Muscle of back (tissue), 11 donors: ENCODE data around the gene YAP1. TPM values are rescaled to one million over a fixed set of nuclear protein-coding genes. Genes with fewer than 3 reads are reported as not detected.
A peak's percentile ranks its signal among the peaks of the same experiment; 100 is the strongest.

ENCODE experiments used
- DNase-seq, 3 donors: peaks; one replicate each; pipeline versions ENCODE4 v3.0.0 to v3.0.0-alpha.2; 2013
- polyA plus RNA-seq, 10 donors: library from polyadenylated mRNA; unstranded; fragments of 120-200 nt; gene quantifications; one replicate each; pipeline ENCODE4 v1.2.1, GENCODE V29; 2013; ENCODE audit not compliant: insufficient read length in 10 of 10

YAP1 gene
- polyA plus RNA-seq, 10 donors: 64.4 to 99.7 (median 76.7) TPM

DNA sequence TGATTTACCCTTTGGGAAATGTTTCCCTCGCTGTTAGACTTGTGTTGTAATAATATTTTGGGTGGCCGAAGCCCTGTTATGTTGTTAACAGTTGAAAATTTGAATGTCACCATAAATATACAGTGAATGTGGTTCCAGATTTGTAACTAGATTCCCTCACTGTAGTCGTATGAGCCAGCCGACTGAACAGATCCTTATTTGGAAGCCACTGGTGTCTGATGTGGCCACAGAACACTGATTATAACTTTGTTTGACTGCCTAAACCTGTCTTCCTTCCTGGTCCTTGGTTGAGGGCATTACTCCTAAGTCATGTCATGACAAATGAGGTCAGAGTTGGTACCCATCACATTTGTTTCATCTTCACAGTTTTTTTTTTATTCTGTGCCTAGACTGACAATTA, 45.4 kb downstream of the YAP1 start:
- no peak for DNase-seq

DNA sequence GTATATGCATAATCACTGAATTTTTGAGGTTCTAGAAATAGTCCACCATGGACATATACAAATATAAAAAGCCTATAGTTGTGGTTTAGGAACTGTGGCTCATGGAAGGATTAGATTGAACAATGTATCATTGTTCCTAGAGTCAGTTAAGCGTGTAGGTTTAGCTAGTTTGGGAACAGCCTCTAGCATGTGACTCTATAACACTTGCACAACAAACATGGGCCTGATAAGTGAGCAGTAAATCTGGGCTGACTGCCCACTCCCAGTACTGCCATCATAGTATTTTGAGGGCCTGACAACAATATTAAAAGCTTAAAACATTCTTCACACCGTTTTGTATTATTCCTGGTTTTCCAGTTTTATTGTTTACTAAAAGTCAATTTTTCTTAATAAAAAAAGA, 47.0 kb downstream of the YAP1 start:
- peak in 2 of 3 donors; percentile 21 to 29 for DNase-seq

DNA sequence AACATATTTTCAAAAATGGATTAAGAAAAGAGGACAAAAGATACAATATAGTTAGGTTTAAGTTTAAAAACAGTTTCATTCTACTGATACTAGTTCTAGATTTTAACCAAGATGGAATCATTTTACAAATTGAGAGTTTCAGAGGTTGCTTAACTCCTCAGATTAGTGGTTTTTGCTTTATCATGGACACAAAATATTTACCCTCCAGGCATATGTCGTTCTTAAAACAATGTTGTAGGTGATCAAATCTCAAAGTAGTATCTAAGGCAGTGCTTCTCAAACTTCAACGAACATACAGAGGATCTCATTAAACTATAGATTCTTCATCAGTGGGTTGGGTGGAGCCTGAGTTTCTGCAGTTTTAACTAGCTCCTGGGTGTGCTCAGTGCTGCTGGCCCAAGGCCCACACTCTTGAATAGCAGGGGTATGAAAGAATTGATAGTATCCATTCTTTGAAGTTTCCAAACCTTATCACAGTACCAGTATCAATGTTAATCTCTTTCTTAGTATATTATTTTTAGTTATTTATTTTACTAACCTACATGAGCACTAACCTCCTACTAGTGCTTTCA, 48.0 kb downstream of the YAP1 start:
- no peak for DNase-seq

DNA sequence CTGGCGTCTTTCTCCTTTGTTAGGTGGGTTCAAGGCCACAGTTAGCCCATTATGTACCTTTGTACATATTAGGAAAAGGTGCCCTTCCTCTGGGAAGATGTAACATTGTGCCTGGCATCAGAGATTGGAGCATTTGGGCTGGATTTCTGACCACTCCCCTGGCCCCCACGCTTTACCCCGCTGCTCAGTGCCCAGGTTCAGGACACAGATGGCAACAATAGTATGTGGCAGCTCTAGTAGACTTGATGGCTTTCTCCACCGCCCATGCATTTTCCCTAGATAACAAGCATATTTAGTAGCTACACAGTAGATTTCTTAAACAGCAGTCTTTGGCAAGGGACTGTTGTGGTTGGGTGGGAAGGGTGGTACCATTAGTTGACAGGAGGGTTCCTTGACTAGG, 53.1 kb downstream of the YAP1 start:
- no peak for DNase-seq

DNA sequence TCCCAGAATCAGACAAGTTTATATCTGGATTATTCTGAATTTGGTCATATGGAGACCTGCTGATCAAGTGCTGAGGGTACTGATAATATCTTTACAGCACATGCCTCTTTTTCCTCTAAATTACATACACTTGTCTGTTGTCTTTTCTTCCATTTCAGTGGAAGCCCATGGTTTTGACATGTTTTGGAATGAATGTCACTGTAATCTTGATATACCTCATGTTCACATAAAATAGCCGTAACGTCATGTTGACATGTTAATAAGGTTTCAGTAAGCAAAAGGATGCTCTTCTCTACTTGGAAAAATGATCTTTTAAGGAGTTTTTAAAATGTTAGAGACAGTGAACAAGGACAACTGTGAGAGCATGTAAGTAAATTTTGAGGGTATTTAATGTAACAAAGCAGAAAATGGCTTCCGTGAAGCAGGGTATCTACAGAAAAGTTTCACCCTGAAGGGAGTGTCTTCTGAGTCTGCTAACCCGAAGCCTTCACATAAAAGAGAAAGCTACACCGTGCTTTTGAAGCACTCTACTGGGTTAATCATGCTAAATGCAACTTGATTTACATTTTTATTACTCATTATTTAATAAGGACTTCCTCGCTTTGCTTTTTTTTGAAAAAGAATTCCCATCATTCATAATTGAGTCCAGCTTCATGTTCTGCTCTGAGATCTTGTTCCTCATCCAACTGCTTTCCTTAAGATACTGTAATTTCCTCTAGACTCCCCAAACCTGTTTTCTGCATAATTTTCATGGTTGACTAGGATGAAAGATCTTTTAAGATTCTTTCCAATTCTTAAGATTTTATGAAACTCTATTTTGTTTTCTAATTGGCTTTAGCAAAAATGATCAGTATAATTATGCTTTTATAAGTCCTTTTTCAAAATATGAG, 56.2 kb downstream of the YAP1 start:
- no peak for DNase-seq

DNA sequence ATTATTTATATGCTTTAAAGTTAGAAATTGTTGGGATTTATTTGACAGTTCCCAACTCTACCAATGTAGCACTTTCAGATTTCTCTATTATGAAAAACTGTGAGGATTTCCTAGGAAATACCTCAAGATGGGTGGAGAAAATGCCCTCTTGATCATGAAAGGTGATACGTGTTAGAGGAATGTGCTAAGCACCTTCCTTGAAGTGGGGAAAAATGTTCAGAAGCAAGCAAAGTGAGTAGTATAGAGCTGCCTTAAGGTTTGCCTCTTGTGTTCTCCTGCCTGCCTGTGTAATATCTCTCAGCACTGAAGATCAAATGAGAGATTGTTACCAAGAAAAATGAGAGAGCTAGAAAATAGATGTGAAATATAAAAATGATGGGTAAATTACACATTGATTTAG, 58.2 kb downstream of the YAP1 start:
- DNase-seq: no peak

DNA sequence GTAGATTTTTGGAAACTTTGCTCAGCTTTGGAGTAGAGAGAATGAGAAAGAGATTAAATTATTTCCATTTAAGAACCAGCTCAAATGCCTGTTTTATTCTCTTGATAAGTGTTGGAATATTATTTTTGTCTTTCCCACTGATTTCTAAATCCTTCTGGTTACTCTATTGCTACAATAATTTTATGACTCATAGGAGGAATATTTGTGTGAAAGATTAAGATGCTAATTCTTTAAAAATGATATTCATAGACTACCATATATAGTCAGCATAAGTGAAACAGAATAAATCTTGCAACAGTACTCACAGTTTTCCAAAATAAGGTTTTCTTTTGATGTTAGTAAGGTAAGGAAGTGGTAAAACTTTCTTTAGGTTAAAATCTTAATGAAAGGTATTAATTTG, 60.9 kb downstream of the YAP1 start:
- DNase-seq: peak in 1 of 3 donors; percentile 62

DNA sequence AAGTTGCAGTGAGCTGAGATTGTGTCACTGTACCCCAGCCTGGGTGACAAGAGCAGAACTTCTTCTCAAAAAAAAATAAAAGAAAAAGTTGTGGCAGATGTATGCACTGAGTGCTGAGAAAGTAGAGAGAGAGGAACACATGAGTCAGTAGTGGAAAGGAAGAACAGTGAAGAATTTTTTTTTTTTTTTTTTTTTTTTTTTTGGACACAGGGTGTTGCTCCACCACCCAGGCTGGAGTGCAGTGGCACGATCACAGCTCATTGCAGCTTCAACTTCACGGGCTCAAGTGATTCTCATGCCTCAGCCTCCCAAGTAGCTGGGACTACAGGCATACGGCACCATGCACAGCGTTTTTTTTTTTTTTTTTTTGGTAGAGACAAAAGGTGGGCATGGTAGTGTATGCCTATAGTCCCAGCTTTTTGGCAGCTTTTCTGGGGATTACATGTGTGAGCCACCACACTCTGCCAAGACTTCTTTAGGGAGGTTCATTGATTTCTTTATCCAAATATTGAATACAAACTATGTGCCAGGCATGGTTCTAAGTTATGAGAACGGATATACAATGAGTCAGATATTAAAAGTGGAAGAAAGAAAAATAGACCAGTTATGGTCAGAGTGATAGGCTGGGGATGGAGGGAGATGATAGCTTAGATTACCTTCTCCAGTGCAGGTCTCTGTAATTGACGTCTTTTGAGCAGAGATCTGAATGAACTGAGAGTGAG, 62.0 kb downstream of the YAP1 start:
- peak in 1 of 3 donors; percentile 29 for DNase-seq

DNA sequence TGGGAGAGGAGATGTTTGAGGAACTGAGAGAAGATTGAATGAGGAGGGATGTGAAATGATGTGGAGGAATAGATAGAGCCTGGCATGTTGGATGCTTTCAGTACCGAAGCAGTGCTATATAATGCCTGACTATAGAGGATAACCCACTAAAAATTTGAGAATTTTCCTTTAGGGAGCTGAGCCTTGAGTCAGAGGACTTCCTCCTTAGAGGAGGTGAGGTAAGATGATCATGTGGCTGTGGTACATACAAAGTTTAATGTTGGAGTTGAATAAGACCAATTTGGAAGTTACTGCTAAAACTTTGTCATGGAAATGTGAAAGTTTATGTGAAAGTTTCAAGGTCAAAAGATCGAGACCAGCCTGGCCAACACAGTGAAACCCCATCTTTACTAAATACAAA, 66.9 kb downstream of the YAP1 start:
- DNase-seq: no peak

DNA sequence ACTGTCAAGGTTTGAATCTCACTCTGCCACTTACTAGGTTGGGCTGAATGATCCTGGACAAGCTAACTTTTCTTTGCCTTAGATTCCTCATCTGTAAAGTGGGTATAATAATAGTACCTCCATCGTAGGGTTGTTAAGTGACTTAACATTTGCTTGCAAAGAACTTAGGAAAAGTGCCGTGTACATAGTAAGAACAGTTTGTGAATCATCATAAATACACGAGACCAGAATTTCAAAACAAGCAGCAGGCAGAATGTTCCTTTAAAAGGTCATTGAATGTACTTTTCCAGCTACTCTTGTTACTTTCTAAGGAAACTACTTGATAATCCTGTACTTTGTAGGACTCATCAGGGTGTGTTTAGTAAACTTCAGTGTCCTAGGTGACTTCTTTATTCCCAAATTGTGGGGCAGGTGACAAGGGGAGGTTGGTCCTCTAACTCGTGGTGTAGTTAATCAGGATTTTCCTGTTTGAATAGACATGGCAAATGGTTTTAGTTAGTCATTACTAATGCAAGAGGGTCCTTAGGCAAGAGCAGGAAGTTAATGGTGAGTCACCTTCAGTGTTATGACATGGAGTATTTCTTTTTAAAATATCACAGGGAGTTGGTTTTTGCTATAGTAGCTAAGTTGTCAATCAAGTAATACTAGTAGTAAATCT, 67.9 kb downstream of the YAP1 start:
- DNase-seq: peak in 1 of 3 donors; percentile 70

DNA sequence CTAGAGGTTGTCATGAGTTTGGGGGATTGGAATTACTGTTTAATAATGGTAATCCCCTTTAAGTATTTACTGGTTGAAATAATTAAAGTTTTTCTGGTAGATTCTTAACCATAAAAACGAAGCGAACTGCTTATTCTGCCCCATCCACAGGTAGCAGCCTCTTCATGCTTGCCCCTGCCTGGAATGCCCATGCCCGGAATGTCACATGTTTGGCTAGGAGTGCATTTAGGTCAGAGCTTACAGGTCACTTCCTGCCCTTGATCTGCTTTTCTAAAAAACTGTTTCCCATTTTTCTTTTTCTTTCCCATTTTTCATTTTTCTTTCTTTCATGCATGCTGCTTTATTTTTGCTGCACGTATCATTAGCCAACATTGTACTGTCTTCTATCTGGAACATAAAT, 69.1 kb downstream of the YAP1 start:
- no peak for DNase-seq

DNA sequence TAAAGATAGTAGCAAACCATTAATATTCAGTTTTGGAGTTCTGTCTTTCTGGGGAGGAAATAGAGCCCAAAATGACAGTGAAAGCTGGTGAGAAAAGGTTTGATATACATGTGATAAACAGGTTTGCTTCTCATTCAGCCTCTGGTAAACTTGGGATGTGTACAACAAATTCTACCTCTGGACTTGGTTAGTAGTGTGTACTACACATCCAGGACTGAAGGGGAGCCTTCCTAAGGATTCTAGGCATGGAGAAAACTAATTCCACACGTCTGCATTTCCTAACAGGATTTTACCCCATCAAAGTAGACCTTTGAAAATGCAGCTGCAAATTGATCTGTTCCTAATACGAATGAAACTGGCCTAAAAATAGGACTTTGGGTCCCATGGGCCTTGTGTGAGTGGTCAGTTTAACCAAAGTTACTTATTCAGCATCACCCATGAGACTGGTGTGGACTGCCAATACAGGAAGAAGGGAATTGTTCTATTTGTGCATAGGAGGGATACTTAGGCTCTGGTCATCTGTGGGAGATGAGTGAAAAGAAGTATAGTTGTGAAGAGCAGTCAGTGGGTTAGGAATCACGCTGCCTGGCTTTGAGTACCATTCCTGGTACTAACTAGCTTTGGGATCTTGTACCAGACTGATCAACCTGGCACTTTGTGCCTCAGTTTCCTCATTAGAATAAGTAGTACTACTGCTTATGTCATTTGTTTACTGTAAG, 74.2 kb downstream of the YAP1 start:
- DNase-seq: peak in 1 of 3 donors; percentile 48

DNA sequence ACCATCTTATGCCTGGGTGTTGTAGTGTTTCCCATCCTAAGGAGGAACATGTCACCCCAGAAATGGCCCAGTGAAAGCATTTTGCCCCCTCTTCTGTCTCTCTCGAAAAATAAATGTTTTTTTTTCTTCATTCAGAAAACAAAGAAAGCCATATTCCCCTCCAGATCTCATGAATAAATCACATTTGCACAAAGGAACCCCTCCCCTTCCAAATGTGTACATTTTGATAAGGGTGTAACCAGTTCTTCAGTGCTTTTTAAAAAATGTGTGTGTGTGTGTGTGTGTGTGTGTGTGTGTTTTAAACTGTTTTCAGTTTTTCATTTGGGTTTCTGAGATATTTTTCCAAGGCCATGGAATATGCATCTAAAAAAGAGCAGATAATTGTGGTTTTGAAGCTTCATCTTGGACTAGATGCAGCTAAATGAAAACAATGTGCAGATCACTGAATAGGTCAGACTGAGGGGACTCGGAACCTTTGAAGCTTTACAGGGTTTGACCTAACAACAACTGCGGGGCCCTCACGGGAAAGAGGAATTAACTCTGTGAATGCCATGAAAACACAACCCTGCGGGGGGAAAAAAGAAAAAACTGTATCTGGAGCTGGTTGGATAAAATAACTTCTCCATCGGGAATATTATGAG, 76.4 kb downstream of the YAP1 start:
- peak in 2 of 3 donors; percentile 36 to 38 for DNase-seq

DNA sequence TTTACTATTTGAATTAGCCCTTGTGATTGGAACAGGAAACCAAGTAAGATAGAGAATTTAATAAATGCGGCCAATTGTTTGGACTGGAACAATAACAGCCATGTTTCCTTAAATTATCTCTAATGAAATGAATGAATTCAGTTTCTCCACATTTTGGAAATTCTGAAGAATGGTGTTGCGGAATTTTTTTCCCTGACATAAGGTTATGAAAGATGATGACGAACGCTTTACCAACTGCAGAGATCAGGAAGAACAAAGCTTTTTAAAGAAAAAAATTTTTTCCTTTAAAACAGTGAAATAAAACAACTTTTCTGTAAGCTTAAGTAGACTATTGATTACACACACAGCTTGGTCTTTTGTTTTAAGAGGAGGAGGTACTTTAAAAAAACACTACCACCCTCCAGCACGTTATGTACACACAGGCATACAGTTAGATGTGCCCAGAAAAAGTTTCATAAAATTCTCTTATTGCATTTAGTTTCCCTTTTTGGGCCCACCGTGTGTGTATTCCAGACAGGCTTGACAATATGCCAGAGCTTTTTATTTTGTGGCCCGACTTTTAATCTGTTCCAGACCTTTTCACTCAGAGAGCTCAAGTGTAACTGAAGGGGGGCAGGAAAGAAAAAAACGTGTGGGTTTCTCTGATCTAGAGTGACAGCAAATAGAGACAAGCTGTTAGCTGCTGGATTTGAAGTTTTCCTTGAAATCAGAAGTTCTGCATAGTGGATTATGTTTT, 77.3 kb downstream of the YAP1 start:
- DNase-seq: peak; percentile 64 to 85 (median 76)

DNA sequence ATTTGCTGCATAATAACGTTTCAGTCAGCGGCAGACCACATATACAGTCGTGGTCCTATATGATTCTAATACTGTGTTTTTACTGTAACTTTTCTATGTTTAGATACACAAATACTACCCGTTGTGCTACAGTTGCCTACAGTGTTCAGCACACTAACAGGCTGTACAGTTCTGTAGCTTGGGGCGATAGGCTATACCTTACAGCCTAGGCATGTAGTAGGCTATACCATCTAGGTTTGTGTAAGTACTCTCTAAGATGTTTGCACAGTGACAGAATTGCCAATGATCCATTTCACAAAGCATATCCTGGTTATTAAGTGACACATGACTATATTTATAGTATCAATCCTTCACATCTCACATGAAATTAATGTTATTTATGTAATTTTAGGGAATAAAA, 78.2 kb downstream of the YAP1 start:
- DNase-seq: no peak

DNA sequence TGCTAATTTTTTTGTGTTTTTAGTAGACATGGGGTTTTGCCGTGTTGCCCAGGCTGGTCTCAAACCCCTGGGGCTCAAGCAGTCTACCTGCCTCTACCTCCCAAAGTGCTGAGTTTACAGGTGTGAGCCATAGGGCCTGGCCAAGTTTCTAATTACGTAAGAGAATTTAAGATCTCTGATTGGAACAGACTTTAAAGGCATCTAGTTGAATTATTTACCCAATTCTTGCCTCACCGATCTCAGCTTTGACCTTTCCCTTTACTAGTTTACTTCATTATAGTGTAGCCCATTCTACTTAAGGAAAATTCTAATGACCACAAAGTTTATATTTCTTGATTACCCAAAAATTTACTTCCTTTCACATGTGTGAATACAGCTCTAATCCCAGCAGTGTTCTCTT, 81.6 kb downstream of the YAP1 start:
- no peak for DNase-seq

DNA sequence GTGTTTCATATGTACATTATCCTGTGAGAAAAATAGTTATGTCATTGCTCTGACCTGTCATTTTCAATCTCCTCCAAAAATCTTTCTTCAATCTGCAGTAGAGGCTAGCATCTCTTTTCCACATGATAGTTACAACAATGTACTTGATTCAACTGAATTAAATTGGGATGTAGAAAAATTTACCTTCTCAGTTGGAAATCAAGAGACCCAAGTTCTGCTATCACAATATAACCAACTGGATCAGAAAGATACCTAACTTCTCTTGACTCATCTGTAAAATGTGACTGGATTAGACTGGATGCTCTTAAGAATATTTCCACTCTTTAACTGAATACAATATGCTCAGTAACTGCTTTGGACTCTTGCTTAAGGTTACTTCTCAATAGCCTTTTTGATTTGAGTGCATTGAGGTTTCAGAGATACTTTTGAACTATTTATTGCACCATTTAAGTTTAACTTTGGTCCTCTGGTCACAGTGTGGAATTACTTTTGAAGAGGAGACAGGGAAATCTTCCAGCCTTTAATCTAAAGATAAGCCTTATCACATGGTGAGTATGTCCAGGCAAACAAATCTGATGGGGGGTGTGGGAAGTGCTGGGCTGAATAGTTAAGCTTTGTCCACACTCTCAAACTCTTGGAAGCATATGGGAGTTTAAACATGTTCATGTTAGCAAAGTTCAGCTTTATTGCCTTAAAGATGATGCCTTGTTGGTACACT, 82.3 kb downstream of the YAP1 start:
- no peak for DNase-seq

DNA sequence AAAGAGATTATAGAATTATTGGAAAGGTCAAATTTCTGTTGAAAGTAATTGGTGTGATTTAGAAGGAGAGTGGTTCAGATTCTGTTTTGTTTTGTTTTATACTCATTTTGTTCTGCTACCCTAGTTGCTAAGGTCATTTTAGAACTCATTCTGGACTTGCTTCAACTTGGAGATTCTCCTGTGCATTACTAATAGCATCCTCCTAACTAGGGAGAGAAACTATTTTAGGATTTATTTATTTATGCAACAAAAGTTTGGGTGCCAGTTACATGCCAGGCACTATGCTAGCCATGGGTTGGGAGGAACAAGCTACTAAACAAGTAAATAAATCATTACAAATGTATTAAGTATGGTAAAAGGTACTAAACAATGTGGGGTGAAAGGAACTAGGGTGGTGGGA, 84.0 kb downstream of the YAP1 start:
- no peak for DNase-seq

DNA sequence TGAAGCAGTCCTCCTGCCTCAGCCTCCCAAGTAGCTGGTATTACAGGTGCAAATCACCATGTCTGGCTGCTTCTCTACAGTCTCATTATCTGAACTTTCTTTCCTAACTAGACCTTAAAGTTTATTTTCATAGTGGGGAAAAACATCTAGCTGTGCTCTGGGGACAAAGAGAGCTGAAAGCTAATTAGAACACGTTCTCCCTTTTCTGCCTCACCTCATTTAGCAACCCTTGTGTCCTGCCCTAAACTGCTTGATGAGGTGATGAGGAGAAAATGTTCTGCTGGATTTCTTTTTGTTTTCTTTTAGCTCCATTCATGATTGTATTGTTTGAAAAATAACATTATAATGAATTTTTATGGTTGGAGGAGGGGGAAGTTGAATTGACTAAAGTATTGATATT, 84.7 kb downstream of the YAP1 start:
- DNase-seq: no peak

DNA sequence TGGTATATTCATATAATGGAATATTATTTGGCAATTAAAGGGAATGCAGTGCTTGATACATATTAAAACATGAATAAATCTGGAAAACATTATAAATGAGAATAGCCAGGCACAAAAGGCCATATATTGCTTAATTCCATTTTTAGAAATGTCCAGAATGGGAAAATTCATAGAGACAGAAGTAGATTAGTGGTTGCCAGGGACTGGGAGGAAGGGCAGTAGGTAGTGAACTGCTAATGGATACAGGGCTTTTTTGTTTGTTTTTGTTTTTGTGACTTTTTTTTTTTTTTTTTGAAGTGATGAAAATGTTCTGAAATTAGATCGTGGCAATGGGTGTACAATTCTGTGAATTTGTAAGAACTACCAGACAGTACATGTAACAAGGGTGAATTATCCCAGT, 86.1 kb downstream of the YAP1 start:
- no peak for DNase-seq
